HepG2 (cell line): Measurements from ENCODE around the gene WWP2. TPM values are rescaled to one million over a fixed set of nuclear protein-coding genes. Genes with fewer than 3 reads are reported as not detected.
A peak's percentile ranks its signal among the peaks of the same experiment; 100 is the strongest.

Source experiments
- FIP1L1 ChIP-seq: fragments of 200-400 bp; formaldehyde crosslinking; IDR thresholded peaks from 2 replicates; pipeline ENCODE4 v1.6.1; 2018; ENCODE audit warnings: low read depth, mild to moderate bottlenecking, low read length, moderate library complexity, borderline replicate concordance; ENCODE audit not compliant: insufficient read depth
- GABPB1 ChIP-seq: IDR thresholded peaks from 2 replicates; pipeline ENCODE4 v1.6.1; 2016; ENCODE audit warnings: mild to moderate bottlenecking, missing genetic modification reagents, moderate library complexity, missing compliant biosample characterization
- HMGXB3 ChIP-seq: sonication (generic); formaldehyde crosslinking; IDR thresholded peaks from 2 replicates; pipeline ENCODE4 v1.4.0; 2020; ENCODE audit warnings: missing genetic modification reagents, borderline replicate concordance
- IKZF5 ChIP-seq: IDR thresholded peaks from 2 replicates; pipeline ENCODE4 v1.6.1; 2018; ENCODE audit warnings: missing genetic modification reagents, mild to moderate bottlenecking, missing compliant biosample characterization
- KDM2A ChIP-seq: sonication (generic); formaldehyde crosslinking; IDR thresholded peaks from 2 replicates; pipeline ENCODE4 v1.4.0; 2020; ENCODE audit warnings: low read depth, missing genetic modification reagents, borderline replicate concordance
- MXD4 ChIP-seq: IDR thresholded peaks from 2 replicates; pipeline ENCODE4 v1.6.1; 2016; ENCODE audit warnings: mild to moderate bottlenecking, missing biosample characterization, missing genetic modification reagents
- SRSF9 ChIP-seq: fragments of 200-400 bp; formaldehyde crosslinking; IDR thresholded peaks from 2 replicates; pipeline ENCODE4 v1.6.1; 2018; ENCODE audit warnings: borderline replicate concordance, mild to moderate bottlenecking, low read depth, low read length; ENCODE audit not compliant: insufficient read depth, poor library complexity, severe bottlenecking
- ZBTB34 ChIP-seq: sonication (generic); formaldehyde crosslinking; IDR thresholded peaks from 2 replicates; pipeline ENCODE4 v1.8.0; 2022; ENCODE audit warnings: mild to moderate bottlenecking, missing genetic modification reagents
- ZEB1 ChIP-seq: IDR thresholded peaks from 2 replicates; pipeline ENCODE4 v1.6.1; 2012; ENCODE audit warnings: mild to moderate bottlenecking, low read depth, inconsistent platforms; ENCODE audit not compliant: insufficient replicate concordance
- ZNF3 ChIP-seq: IDR thresholded peaks from 2 replicates; pipeline ENCODE4 v1.7.0; 2017; ENCODE audit warnings: inconsistent platforms
- ZNF33A ChIP-seq: sonication (generic); formaldehyde crosslinking; IDR thresholded peaks from 2 replicates; pipeline ENCODE4 v1.5.1; 2020; ENCODE audit warnings: missing genetic modification reagents, mild to moderate bottlenecking, moderate library complexity, borderline replicate concordance
- ZNF382 ChIP-seq: sonication (generic); formaldehyde crosslinking; IDR thresholded peaks from 2 replicates; pipeline ENCODE4 v1.5.0; 2020; ENCODE audit warnings: missing genetic modification reagents, mild to moderate bottlenecking, borderline replicate concordance
- polyA plus RNA-seq, 8 experiments: library from polyadenylated mRNA; depleted of rRNA in 3 of 8; stranded (reverse) in 7 of 8; unstranded in 1 of 8; fragments of >200 nt; fragmentation: Illumina TruSeq in 4 of 8; extraction: Trizol in 4 of 8; gene quantifications; 2 replicates each; pipeline versions ENCODE4 v1.2.1 to v1.2.3, GENCODE V29; 2011 to 2016; ENCODE audit warnings: low read depth in 4 of 8, missing spikeins in 1 of 8, mixed read lengths in 1 of 8; ENCODE audit not compliant: insufficient read depth in 1 of 8
- total RNA-seq, 5 experiments: library from RNA; depleted of rRNA; stranded (reverse); fragments of >200 nt; fragmentation: Illumina TruSeq; extraction: Trizol; gene quantifications; 2 replicates each; pipeline ENCODE4 v1.2.3, GENCODE V29; 2016; ENCODE audit warnings: low read depth in 1 of 5
- TF ChIP-seq, protein P1 (sequence below): IDR thresholded peaks from 2 replicates; pipeline ENCODE4 v1.6.1; 2016; ENCODE audit warnings: mild to moderate bottlenecking
- TF ChIP-seq, protein P2 (sequence below): sonication (generic); formaldehyde crosslinking; IDR thresholded peaks from 2 replicates; pipeline ENCODE4 v1.4.0; 2020; ENCODE audit warnings: mild to moderate bottlenecking, missing genetic modification reagents
- TF ChIP-seq, protein P3 (sequence below): sonication (generic); formaldehyde crosslinking; IDR thresholded peaks from 2 replicates; pipeline ENCODE4 v1.8.0; 2022; ENCODE audit warnings: missing genetic modification reagents, mild to moderate bottlenecking, moderate library complexity, borderline replicate concordance

Gene WWP2
- total and polyA plus RNA-seq, 2 of the 13 experiments (the other 11 are each of a cell fraction or from before 2014, with no cell fraction given) = 11.4 to 28.2 TPM

- TF ChIP-seq ZNF382 (CRISPR knock-in tag) (no peak), IKZF5 (no peak; the same call in none of the 2 replicates), SRSF9 (no peak), ZBTB34 (no peak), ZNF3 (CRISPR knock-in tag) (peak; percentile 79), KDM2A (CRISPR knock-in tag) (peak; percentile 93), FIP1L1 (no peak), ZEB1 (peak; percentile 99), ZNF33A (CRISPR knock-in tag) (no peak; the same call in 1 of the 2 replicates), HMGXB3 (CRISPR knock-in tag) (no peak), MXD4 (CRISPR knock-in tag) (peak; percentile 57), GABPB1 (CRISPR knock-in tag) (peak; percentile 95)
- TF ChIP-seq, protein P1, sequence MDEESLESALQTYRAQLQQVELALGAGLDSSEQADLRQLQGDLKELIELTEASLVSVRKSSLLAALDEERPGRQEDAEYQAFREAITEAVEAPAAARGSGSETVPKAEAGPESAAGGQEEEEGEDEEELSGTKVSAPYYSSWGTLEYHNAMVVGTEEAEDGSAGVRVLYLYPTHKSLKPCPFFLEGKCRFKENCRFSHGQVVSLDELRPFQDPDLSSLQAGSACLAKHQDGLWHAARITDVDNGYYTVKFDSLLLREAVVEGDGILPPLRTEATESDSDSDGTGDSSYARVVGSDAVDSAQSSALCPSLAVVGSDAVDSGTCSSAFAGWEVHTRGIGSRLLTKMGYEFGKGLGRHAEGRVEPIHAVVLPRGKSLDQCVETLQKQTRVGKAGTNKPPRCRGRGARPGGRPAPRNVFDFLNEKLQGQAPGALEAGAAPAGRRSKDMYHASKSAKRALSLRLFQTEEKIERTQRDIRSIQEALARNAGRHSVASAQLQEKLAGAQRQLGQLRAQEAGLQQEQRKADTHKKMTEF = peak; percentile 86
- TF ChIP-seq, protein P2, sequence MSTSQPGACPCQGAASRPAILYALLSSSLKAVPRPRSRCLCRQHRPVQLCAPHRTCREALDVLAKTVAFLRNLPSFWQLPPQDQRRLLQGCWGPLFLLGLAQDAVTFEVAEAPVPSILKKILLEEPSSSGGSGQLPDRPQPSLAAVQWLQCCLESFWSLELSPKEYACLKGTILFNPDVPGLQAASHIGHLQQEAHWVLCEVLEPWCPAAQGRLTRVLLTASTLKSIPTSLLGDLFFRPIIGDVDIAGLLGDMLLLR (CRISPR knock-in tag) = no peak
- TF ChIP-seq, protein P3, sequence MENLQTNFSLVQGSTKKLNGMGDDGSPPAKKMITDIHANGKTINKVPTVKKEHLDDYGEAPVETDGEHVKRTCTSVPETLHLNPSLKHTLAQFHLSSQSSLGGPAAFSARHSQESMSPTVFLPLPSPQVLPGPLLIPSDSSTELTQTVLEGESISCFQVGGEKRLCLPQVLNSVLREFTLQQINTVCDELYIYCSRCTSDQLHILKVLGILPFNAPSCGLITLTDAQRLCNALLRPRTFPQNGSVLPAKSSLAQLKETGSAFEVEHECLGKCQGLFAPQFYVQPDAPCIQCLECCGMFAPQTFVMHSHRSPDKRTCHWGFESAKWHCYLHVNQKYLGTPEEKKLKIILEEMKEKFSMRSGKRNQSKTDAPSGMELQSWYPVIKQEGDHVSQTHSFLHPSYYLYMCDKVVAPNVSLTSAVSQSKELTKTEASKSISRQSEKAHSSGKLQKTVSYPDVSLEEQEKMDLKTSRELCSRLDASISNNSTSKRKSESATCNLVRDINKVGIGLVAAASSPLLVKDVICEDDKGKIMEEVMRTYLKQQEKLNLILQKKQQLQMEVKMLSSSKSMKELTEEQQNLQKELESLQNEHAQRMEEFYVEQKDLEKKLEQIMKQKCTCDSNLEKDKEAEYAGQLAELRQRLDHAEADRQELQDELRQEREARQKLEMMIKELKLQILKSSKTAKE = 0 out of 2 replicates have a peak, but pooled peaks have one; percentile 31
Observed at GRCh38 chr16:69761983-69762813, at the start of gene WWP2 (continued).
